OCI-LY1 (cell line): ENCODE measurements around the gene ROBO1.

Source experiments
- H2AFZ ChIP-seq: fragments of 200-600 bp; sonication (generic), shearing (Covaris generic); 2 replicates; pipeline ENCODE4 v1.6.0; 2014; ENCODE audit warnings: antibody characterized with exemption, mild to moderate bottlenecking, low read length
- H3F3A ChIP-seq: fragments of 200-600 bp; sonication (generic), shearing (Covaris generic); 2 replicates; pipeline ENCODE4 v1.6.0; 2014; ENCODE audit warnings: mild to moderate bottlenecking, antibody characterized with exemption, low read length, moderate library complexity; ENCODE audit not compliant: insufficient read depth
- H3K27ac ChIP-seq: fragments of 200-600 bp; sonication (generic); 2 replicates; pipeline ENCODE4 v1.5.1; 2014; ENCODE audit warnings: low read length, mixed run types, mild to moderate bottlenecking, low read depth; ENCODE audit not compliant: poor library complexity, severe bottlenecking
- H3K27me3 ChIP-seq: fragments of 200-600 bp; sonication (generic); 2 replicates; pipeline ENCODE4 v1.6.0; 2014; ENCODE audit warnings: antibody characterized with exemption, mild to moderate bottlenecking, low read length, moderate library complexity; ENCODE audit not compliant: insufficient read depth
- H3K36me3 ChIP-seq: fragments of 200-600 bp; sonication (generic); 2 replicates; pipeline ENCODE4 v1.6.1; 2014; ENCODE audit warnings: mild to moderate bottlenecking, antibody characterized with exemption, low read length, moderate library complexity, mixed read lengths; ENCODE audit not compliant: insufficient read depth
- H3K4me1 ChIP-seq: fragments of 200-600 bp; sonication (generic); 2 replicates; pipeline ENCODE4 v1.5.1; 2014; ENCODE audit warnings: mild to moderate bottlenecking, low read length, moderate library complexity; ENCODE audit not compliant: insufficient read depth, severe bottlenecking
- H3K4me2 ChIP-seq: fragments of 200-600 bp; sonication (generic), shearing (Covaris generic); 2 replicates; pipeline ENCODE4 v1.6.1; 2014; ENCODE audit warnings: low read length
- H3K4me3 ChIP-seq: fragments of 200-600 bp; sonication (generic); 2 replicates; pipeline ENCODE4 v1.5.1; 2014; ENCODE audit warnings: low read length, low read depth, mild to moderate bottlenecking, mixed read lengths; ENCODE audit not compliant: poor library complexity, severe bottlenecking
- H3K79me2 ChIP-seq: fragments of 200-600 bp; shearing (Covaris generic); 2 replicates; pipeline ENCODE4 v1.6.1; 2016; ENCODE audit warnings: mixed run types, low read length, mixed read lengths; ENCODE audit not compliant: insufficient read depth
- H3K9ac ChIP-seq: fragments of 200-600 bp; sonication (generic), shearing (Covaris generic); 2 replicates; pipeline ENCODE4 v1.6.1; 2014; ENCODE audit warnings: mild to moderate bottlenecking, low read length, mixed read lengths
- H3K9me2 ChIP-seq: fragments of 200-600 bp; sonication (generic), shearing (Covaris generic); 2 replicates; pipeline ENCODE4 v1.6.1; 2014; ENCODE audit warnings: low read depth, mild to moderate bottlenecking, low read length, mixed read lengths
- H3K9me3 ChIP-seq: fragments of 200-600 bp; shearing (Covaris generic); 2 replicates; pipeline ENCODE4 v1.6.1; 2014; ENCODE audit warnings: low read length, mixed read lengths
- H4K20me1 ChIP-seq: fragments of 200-600 bp; sonication (generic), shearing (Covaris generic); 2 replicates; pipeline ENCODE4 v1.6.0; 2016; ENCODE audit warnings: mild to moderate bottlenecking, low read length; ENCODE audit not compliant: insufficient read depth
- CTCF ChIP-seq: fragments of 200-600 bp; sonication (generic), shearing (Covaris generic); IDR thresholded peaks from 2 replicates; pipeline ENCODE4 v1.5.1; 2017; ENCODE audit warnings: mild to moderate bottlenecking, antibody characterized with exemption, low read length, moderate library complexity, mixed read lengths
- EZH2 ChIP-seq: fragments of 200-600 bp; sonication (generic), shearing (Covaris generic); IDR thresholded peaks from 2 replicates; pipeline ENCODE4 v1.8.0; 2017; ENCODE audit warnings: borderline replicate concordance, mixed run types, mild to moderate bottlenecking, antibody characterized with exemption, low read length, moderate library complexity, mixed read lengths

ROBO1 gene

GRCh38 chr3:78562328-78562727 lies 1205.5 kb downstream of the ROBO1 start:
- Histone ChIP-seq H3K36me3 (no peaks in the 10 kb centered on the region), H3K4me1 (no peaks in the 10 kb centered on the region), H3K4me2 (no peak overlapping the region), H3K27me3 (no peaks in the 10 kb centered on the region), H3K9me2 (no peaks in the 10 kb centered on the region), H3K9ac (no peak overlapping the region), H2AFZ (no peak overlapping the region), H3K9me3 (no peaks in the 10 kb centered on the region), H4K20me1 (no peaks in the 10 kb centered on the region), H3F3A (no peaks in the 10 kb centered on the region), H3K4me3 (no peak overlapping the region), H3K27ac (no peak overlapping the region), H3K79me2 (no peaks in the 10 kb centered on the region)
- no peak for TF ChIP-seq EZH2
- no peak for TF ChIP-seq CTCF
